ENCODE data around the gene PLAGL2. TPM values are rescaled to one million over a fixed set of nuclear protein-coding genes. Genes with fewer than 3 reads are reported as not detected.
A peak's percentile ranks its signal among the peaks of the same experiment; 100 is the strongest.

The PLAGL2 gene
- total RNA-seq, 1 donor from 2014 or later = 34.9 TPM

GRCh38 chr20:32235331-32236047 lies 27.9 kb upstream of the PLAGL2 start:
- Mint-ChIP-seq H3K9me3 (ENCODE audit: unreplicated experiment) (peaks cover 4% of the 10 kb centered on the region), H3K27me3 (ENCODE audit: unreplicated experiment) (no peaks in the 10 kb centered on the region), H3K4me3 (ENCODE audit: unreplicated experiment) (no peak overlapping the region), H3K36me3 (ENCODE audit: unreplicated experiment) (no peaks in the 10 kb centered on the region), H3K27ac (ENCODE audit: unreplicated experiment) (no peak overlapping the region), H3K4me1 (ENCODE audit: low read depth, unreplicated experiment) (peaks cover 1% of the 10 kb centered on the region)
- TF ChIP-seq CTCF (IDR thresholded peaks at IDR 0.05; ENCODE audit: partially characterized antibody, unreplicated experiment) = no peak
- no peak for DNase-seq

GRCh38 chr20:32234135-32234808 lies 26.7 kb upstream of the PLAGL2 start:
- DNase-seq = no peak
- Mint-ChIP-seq H3K27ac (ENCODE audit: unreplicated experiment) (no peak overlapping the region), H3K27me3 (ENCODE audit: unreplicated experiment) (no peaks in the 10 kb centered on the region), H3K4me3 (ENCODE audit: unreplicated experiment) (no peak overlapping the region), H3K36me3 (ENCODE audit: unreplicated experiment) (no peaks in the 10 kb centered on the region), H3K9me3 (ENCODE audit: unreplicated experiment) (peaks cover 4% of the 10 kb centered on the region), H3K4me1 (ENCODE audit: low read depth, unreplicated experiment) (no peaks in the 10 kb centered on the region)
- no peak for TF ChIP-seq CTCF (IDR thresholded peaks at IDR 0.05; ENCODE audit: partially characterized antibody, unreplicated experiment)

DNA sequence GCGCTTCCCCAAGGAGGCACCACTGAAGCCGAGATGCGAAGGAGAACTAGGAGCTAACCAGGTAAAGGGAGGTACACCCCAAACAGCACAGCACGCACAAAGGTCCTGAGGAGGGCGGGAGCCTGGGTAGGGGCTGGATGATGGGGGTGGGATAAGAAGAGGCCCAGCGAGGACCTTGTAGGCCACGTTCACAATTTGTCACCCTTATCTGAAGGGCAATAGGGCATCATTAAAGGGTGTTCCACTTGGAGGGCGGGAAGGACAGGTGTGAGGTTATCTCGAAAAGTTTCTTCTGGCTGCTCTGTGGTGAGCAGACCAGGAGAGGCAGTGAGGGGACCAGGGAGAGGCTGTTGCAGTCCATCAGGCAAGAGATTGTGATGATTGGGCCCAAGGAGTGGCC lies 25.7 kb upstream of the PLAGL2 start:
- H3K27ac Mint-ChIP-seq (ENCODE audit: unreplicated experiment) = no peak overlapping the region
- peaks cover 4% of the 10 kb centered on the region for H3K9me3 Mint-ChIP-seq (ENCODE audit: unreplicated experiment)
- H3K4me1 Mint-ChIP-seq (ENCODE audit: low read depth, unreplicated experiment) = no peaks in the 10 kb centered on the region
- no peak for DNase-seq
- no peak for TF ChIP-seq CTCF (IDR thresholded peaks at IDR 0.05; ENCODE audit: partially characterized antibody, unreplicated experiment)
- no peak overlapping the region for H3K4me3 Mint-ChIP-seq (ENCODE audit: unreplicated experiment)
- H3K36me3 Mint-ChIP-seq (ENCODE audit: unreplicated experiment) = no peaks in the 10 kb centered on the region
- H3K27me3 Mint-ChIP-seq (ENCODE audit: unreplicated experiment) = no peaks in the 10 kb centered on the region

DNA sequence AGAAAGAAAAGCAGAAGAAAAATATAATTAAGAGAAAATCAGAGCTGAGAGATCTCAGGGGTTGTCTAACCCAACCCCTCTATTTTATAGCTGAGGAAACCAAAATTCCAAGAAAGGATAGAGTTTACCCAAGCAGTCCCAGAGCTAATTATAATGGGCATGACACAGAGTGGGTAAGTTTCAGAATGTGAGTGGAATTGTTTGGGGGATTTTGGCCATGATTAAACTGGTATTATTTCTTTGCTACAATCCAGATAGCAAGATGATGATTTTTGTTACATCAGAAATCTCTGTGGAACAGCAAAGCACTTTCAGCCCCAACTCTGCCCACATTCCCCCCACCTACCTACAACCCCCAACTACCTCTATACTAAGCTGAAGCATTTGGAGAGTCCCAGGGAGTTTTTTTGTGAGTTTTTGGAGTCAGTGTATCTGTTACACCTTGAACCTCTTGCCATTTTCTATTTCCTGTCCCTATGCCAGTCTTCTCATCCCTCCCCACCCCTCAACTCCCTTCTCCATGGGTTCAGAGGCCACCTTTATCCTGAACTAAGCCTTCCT lies 24.9 kb upstream of the PLAGL2 start:
- Mint-ChIP-seq H3K27ac (ENCODE audit: unreplicated experiment) (peak overlapping the region; percentile 4), H3K9me3 (ENCODE audit: unreplicated experiment) (peaks cover 3% of the 10 kb centered on the region), H3K27me3 (ENCODE audit: unreplicated experiment) (no peaks in the 10 kb centered on the region), H3K36me3 (ENCODE audit: unreplicated experiment) (no peaks in the 10 kb centered on the region), H3K4me1 (ENCODE audit: low read depth, unreplicated experiment) (no peaks in the 10 kb centered on the region), H3K4me3 (ENCODE audit: unreplicated experiment) (no peak overlapping the region)
- no peak for DNase-seq
- TF ChIP-seq CTCF (IDR thresholded peaks at IDR 0.05; ENCODE audit: partially characterized antibody, unreplicated experiment) = no peak

GRCh38 chr20:32231847-32232246 lies 24.3 kb upstream of the PLAGL2 start:
- Mint-ChIP-seq H3K9me3 (ENCODE audit: unreplicated experiment) (no peaks in the 10 kb centered on the region), H3K36me3 (ENCODE audit: unreplicated experiment) (no peaks in the 10 kb centered on the region), H3K27me3 (ENCODE audit: unreplicated experiment) (no peaks in the 10 kb centered on the region), H3K27ac (ENCODE audit: unreplicated experiment) (no peak overlapping the region), H3K4me3 (ENCODE audit: unreplicated experiment) (no peak overlapping the region), H3K4me1 (ENCODE audit: low read depth, unreplicated experiment) (no peaks in the 10 kb centered on the region)
- TF ChIP-seq CTCF (IDR thresholded peaks at IDR 0.05; ENCODE audit: partially characterized antibody, unreplicated experiment) = no peak
- DNase-seq = no peak
